GM21526 (cell line): Measurements from ENCODE around the gene GRIK2.
"Not testable (repeated sequence)": the region's sequence is repeated elsewhere in the genome, so short reads cannot be mapped to it uniquely, and the experiment has no call there.

ENCODE experiments used
- ATAC-seq: cut with Tn5 transposase; IDR thresholded peaks from one replicate; pipeline ENCODE4 v1.9.1; 2021; ENCODE audit warnings: moderate library complexity; ENCODE audit not compliant: unreplicated experiment, low FRiP score

The GRIK2 gene

DNA sequence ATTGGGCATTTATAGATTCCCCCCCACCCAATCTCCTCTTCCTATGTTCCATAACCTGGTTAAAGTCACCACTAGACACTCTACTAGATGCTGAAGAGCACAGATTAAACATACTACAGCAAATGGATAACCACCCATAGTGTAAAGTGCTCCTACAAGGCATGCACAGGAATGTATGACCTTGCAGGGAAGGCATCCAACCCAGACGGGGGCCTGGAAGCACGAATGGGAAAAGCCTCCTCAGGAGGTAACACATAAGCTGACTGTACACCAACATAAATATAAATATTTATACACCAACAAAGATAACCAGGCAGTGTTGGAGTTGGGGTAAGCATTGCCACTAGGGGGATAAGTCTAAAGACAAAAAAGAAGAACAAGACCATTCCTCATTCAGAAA, 691.7 kb downstream of the GRIK2 start:
- no peak for ATAC-seq

DNA sequence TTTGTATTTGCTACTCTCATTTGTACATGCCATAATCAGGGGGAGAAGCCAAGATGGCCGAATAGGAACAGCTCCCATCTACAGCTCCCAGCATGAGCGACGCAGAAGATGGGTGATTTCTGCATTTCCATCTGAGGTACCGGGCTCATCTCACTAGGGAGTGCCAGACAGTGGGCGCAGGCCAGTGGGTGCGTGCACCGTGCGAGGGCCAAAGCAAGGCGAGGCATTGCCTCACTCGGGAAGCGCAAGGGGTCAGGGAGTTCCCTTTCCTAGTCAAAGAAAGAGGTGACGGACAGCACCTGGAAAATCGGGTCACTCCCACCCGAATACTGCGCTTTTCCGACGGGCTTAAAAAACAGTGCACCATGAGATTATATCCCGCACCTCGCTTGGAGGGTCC, 694.7 kb downstream of the GRIK2 start:
- not testable (repeated sequence) for ATAC-seq

DNA sequence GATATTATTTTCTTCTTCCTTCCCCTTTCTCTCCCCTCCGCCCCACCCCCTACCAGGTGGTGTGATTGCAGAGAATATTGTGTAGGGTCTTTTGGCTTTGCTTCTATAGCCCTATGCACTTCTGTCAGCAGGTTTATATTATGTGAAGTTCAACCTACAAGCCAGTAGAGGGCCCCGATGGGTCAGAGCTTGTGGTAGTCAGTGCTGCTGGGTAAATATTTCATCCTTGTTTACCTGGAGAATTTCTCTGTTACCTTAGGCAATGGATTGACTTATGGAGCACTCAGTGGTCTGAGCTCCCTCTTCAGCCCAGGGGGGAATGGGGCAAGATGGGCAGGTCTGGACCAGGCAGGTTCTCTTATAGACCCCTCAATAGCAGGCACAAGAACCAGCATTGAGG, 720.9 kb downstream of the GRIK2 start:
- ATAC-seq = no peak

DNA sequence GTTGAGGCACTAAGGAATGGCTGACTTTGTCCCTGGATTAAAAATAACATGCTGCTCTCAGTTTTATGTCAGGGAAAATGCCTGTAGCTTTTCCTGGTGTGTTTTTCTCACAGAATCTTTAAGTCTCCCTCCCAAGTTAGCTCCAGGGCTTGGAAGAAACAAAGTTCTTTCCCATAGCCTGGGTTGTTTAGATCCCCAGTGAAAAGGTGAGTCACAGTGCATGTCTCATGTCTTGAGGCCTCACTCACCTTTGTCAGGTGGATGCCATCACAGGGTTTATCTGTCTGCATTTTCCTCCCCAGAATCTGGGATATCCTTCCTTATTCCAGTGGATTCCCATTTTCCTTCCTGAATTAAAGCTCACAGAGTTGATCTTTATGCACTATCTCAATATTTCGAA, 722.4 kb downstream of the GRIK2 start:
- no peak for ATAC-seq

DNA sequence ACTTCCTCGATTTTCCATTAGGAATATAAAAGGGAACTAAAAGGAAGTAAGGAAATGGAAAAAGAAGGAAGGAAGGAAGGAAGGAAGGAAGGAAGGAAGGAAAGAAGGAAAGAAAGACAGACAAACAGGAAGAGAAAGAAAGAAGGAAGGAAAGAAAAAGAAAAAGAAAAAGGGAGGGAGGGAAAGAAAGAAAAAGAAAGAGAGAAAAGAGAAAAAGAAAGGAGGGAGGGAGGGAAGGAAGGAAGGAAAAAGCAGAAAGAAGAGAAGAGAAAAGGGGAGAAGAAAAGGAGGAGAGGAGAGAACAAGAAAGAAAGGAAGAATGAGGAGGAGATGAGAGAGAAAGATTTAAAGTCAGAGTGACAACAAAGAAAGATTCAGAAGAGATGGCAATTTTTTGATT, 724.5 kb downstream of the GRIK2 start:
- no peak for ATAC-seq
